Epithelial cell of esophagus (primary cell): Measurements from ENCODE around the gene AOC2.
"Not testable (repeated sequence)": the region's sequence is repeated elsewhere in the genome, so short reads cannot be mapped to it uniquely, and the experiment has no call there.

Experiments used
- DNase-seq: peaks from one replicate; pipeline ENCODE4 v3.0.0; 2010; ENCODE audit warnings: low read depth
- H3K4me3 ChIP-seq: 2 replicates; pipeline ENCODE4 v1.5.1; 2011; ENCODE audit warnings: mild to moderate bottlenecking, low read length, control low read depth
- TF ChIP-seq, protein P1 (sequence below): IDR thresholded peaks from 2 replicates; pipeline ENCODE4 v1.5.1; 2011; ENCODE audit warnings: low read depth, mild to moderate bottlenecking, low read length, control low read depth, inconsistent platforms; ENCODE audit not compliant: insufficient read depth; ENCODE audit errors: missing control alignments

The AOC2 gene

GRCh38 chr17:42849451-42850181 is 5.2 kb downstream of the AOC2 start:
- no peak for DNase-seq
- H3K4me3 ChIP-seq, result no peak overlapping the region
- TF ChIP-seq, protein P1, sequence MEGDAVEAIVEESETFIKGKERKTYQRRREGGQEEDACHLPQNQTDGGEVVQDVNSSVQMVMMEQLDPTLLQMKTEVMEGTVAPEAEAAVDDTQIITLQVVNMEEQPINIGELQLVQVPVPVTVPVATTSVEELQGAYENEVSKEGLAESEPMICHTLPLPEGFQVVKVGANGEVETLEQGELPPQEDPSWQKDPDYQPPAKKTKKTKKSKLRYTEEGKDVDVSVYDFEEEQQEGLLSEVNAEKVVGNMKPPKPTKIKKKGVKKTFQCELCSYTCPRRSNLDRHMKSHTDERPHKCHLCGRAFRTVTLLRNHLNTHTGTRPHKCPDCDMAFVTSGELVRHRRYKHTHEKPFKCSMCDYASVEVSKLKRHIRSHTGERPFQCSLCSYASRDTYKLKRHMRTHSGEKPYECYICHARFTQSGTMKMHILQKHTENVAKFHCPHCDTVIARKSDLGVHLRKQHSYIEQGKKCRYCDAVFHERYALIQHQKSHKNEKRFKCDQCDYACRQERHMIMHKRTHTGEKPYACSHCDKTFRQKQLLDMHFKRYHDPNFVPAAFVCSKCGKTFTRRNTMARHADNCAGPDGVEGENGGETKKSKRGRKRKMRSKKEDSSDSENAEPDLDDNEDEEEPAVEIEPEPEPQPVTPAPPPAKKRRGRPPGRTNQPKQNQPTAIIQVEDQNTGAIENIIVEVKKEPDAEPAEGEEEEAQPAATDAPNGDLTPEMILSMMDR, result no peak

DNA sequence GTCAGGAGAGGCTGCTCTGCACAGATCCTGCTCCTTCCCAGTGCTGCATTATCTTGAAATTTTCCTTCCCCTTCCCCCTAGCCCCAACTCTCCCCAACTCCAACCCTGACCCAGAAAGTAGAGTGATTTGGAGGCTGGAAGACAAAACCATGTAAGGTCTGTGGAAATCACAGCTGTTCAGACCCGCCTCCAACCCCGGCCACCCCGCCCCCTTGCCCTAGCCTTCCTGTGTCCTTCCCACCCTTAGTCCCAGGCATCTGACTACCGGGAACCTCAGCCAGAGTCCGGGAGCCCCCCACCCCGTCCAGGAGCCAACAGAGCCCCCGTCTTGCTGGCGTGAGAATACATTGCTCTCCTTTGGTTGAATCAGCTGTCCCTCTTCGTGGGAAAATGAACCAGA is 6.6 kb downstream of the AOC2 start, which contains the start of gene AOC3:
AOC3 (plus strand) TSS at position 246 of the 400 bp plus-strand sequence; CDS start at position 391, 145 bp downstream.
- H3K4me3 ChIP-seq, result no peak within 1 kb of the TSS
- TF ChIP-seq, protein P1, result no peak

DNA sequence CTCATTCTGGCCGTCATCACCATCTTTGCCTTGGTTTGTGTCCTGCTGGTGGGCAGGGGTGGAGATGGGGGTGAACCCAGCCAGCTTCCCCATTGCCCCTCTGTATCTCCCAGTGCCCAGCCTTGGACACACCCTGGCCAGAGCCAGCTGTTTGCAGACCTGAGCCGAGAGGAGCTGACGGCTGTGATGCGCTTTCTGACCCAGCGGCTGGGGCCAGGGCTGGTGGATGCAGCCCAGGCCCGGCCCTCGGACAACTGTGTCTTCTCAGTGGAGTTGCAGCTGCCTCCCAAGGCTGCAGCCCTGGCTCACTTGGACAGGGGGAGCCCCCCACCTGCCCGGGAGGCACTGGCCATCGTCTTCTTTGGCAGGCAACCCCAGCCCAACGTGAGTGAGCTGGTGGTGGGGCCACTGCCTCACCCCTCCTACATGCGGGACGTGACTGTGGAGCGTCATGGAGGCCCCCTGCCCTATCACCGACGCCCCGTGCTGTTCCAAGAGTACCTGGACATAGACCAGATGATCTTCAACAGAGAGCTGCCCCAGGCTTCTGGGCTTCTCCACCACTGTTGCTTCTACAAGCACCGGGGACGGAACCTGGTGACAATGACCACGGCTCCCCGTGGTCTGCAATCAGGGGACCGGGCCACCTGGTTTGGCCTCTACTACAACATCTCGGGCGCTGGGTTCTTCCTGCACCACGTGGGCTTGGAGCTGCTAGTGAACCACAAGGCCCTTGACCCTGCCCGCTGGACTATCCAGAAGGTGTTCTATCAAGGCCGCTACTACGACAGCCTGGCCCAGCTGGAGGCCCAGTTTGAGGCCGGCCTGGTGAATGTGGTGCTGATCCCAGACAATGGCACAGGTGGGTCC is 7.2 kb downstream of the AOC2 start:
- not testable (repeated sequence) for DNase-seq, H3K4me3 ChIP-seq

More for the DNA sequence above, 6.6 kb downstream of the AOC2 start, which contains the start of gene AOC3:
- no peak for DNase-seq

DNA sequence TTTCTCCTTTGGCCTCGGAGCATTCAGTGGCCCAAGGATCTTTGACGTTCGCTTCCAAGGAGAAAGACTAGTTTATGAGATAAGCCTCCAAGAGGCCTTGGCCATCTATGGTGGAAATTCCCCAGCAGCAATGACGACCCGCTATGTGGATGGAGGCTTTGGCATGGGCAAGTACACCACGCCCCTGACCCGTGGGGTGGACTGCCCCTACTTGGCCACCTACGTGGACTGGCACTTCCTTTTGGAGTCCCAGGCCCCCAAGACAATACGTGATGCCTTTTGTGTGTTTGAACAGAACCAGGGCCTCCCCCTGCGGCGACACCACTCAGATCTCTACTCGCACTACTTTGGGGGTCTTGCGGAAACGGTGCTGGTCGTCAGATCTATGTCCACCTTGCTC is 8.0 kb downstream of the AOC2 start:
- H3K4me3 ChIP-seq, result no peak overlapping the region
- TF ChIP-seq, protein P1, result no peak
- DNase-seq, result no peak

DNA sequence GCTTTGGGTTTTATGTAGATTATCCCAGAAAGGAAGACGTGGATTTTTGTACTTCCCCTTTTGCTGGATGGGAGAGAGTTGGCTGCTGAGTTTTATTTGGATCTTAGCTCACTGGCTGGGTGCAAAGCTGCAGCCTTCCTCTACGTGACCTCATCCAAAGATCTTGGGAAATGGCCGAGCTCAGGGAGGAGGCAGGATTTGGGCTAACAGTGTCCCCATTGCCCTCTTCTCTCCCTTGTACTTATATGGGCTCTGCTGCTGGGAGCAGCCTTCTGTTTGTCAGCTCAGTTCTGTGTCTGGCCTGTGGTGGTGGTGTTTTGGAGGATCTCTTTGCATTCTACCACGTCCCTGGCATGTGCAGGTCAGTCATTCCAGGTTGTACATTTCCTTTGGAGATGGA is 8.6 kb downstream of the AOC2 start:
- TF ChIP-seq, protein P1, result no peak
- H3K4me3 ChIP-seq, result no peak overlapping the region
- no peak for DNase-seq

GRCh38 chr17:42853597-42853967 is 9.2 kb downstream of the AOC2 start:
- no peak for DNase-seq
- TF ChIP-seq, protein P1, result no peak

DNA sequence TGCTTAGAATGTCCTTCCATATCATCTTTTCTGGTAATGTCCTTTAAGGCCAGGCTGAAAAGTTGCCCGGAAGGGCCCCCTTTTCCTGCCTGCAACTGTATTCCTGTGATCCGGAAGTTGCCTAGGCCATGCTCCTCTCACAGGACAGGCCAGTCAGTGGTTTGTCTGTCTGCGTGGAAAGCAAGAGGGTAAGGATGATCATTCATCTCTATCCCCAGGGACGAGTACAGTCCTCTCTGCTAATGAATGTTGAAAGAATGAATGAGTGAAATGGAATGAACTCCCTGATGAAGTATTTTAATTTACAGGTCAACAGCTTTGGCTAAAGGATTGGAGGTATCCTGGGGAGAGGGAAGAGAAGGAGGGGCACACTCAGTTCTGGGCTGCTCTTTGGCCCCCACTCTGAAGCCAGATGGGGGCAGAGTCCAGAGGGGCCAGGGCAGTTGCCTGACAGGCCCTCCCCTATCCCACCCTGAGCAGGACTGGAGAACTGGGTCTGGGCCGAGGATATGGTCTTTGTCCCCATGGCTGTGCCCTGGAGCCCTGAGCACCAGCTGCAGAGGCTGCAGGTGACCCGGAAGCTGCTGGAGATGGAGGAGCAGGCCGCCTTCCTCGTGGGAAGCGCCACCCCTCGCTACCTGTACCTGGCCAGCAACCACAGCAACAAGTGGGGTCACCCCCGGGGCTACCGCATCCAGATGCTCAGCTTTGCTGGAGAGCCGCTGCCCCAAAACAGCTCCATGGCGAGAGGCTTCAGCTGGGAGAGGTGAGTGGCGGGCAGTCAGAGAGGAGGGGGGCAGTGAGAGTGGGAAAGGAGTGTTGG is 9.8 kb downstream of the AOC2 start:
- TF ChIP-seq, protein P1, result no peak
- no peak for DNase-seq
- no peak overlapping the region for H3K4me3 ChIP-seq

More at GRCh38 chr17:42853597-42853967, 9.2 kb downstream of the AOC2 start:
- H3K4me3 ChIP-seq, result no peak overlapping the region
